GM06990 (cell line): ENCODE measurements around the gene GOLPH3.

ENCODE experiments used
- DNase-seq: peaks from one replicate; pipeline ENCODE4 v3.0.0-alpha.2; 2011; ENCODE audit not compliant: insufficient read length; ENCODE audit errors: extremely low read depth
- H3K27me3 ChIP-seq: replicated peaks from 2 replicates; pipeline ENCODE4 v1.6.0; 2011; ENCODE audit warnings: low read length; ENCODE audit not compliant: control insufficient read depth, insufficient read depth
- H3K36me3 ChIP-seq: 2 replicates; pipeline ENCODE4 v1.5.1; 2011; ENCODE audit warnings: low read length; ENCODE audit not compliant: control insufficient read depth, insufficient read depth
- H3K4me3 ChIP-seq: replicated peaks from 2 replicates; pipeline ENCODE4 v1.5.1; 2011; ENCODE audit warnings: low read depth, mild to moderate bottlenecking, control low read depth, low read length
- TF ChIP-seq, protein P1 (sequence below): IDR thresholded peaks from 2 replicates; pipeline ENCODE4 v1.5.1; 2011; ENCODE audit warnings: low read length, control low read depth, mild to moderate bottlenecking, inconsistent platforms; ENCODE audit not compliant: insufficient read depth, poor library complexity, severe bottlenecking

Gene GOLPH3

DNA sequence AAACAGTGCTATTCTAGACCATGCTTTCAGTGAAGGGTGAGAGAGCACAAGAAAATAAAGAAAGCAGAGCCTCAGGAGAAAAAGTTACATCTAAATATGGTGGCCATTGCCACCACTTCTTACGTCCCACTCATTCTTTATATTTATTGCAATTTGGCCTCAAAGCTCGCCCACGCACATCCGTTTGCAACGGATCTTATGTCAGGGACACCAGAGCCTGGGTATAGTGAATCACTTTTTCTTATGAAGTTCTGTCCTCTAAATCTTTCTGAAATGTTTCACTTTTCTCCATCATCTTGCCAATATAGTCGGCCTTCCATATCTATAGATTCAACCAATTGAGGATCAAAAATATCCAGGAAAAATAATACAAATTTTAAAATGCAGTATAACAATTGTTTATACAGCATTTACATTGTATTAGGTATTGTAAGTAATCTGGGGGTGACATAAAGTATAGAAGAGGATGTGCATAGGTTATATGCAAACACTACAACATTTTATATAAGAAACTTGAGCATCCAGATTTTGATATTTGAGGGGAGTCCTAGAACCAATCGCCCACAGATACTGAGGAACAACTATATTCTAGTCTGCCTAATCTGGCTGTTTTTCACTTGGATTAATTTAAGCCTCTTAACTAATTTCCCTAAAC is 35.2 kb downstream of the GOLPH3 start:
- DNase-seq: no peak
- H3K36me3 ChIP-seq: peaks cover 4% of the 10 kb centered on the region
- no peak overlapping the region for H3K4me3 ChIP-seq
- H3K27me3 ChIP-seq: no peaks in the 10 kb centered on the region
- TF ChIP-seq, protein P1, sequence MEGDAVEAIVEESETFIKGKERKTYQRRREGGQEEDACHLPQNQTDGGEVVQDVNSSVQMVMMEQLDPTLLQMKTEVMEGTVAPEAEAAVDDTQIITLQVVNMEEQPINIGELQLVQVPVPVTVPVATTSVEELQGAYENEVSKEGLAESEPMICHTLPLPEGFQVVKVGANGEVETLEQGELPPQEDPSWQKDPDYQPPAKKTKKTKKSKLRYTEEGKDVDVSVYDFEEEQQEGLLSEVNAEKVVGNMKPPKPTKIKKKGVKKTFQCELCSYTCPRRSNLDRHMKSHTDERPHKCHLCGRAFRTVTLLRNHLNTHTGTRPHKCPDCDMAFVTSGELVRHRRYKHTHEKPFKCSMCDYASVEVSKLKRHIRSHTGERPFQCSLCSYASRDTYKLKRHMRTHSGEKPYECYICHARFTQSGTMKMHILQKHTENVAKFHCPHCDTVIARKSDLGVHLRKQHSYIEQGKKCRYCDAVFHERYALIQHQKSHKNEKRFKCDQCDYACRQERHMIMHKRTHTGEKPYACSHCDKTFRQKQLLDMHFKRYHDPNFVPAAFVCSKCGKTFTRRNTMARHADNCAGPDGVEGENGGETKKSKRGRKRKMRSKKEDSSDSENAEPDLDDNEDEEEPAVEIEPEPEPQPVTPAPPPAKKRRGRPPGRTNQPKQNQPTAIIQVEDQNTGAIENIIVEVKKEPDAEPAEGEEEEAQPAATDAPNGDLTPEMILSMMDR: no peak

GRCh38 chr5:32136342-32136741 is 37.8 kb downstream of the GOLPH3 start:
- TF ChIP-seq, protein P1: no peak
- Histone ChIP-seq H3K36me3 (peaks cover 5% of the 10 kb centered on the region; the same call in 1 of the 2 replicates), H3K4me3 (no peak overlapping the region), H3K27me3 (no peaks in the 10 kb centered on the region)
- DNase-seq: no peak

- TF ChIP-seq, protein P1: no peak
- peaks cover 5% of the 10 kb centered on the region; the same call in 1 of the 2 replicates for H3K36me3 ChIP-seq
- no peaks in the 10 kb centered on the region for H3K27me3 ChIP-seq
- DNase-seq: no peak
- H3K4me3 ChIP-seq: no peak overlapping the region
These were observed 39.0 kb downstream of the GOLPH3 start for GRCh38 chr5:32135086-32135485.

GRCh38 chr5:32132757-32133156 is 41.4 kb downstream of the GOLPH3 start:
- TF ChIP-seq, protein P1: no peak
- Histone ChIP-seq H3K27me3 (no peaks in the 10 kb centered on the region), H3K36me3 (peaks cover 9% of the 10 kb centered on the region), H3K4me3 (no peak overlapping the region)
- DNase-seq: no peak

- TF ChIP-seq, protein P1: no peak
- Histone ChIP-seq H3K27me3 (no peaks in the 10 kb centered on the region), H3K36me3 (peaks cover 10% of the 10 kb centered on the region), H3K4me3 (no peak overlapping the region)
- DNase-seq: no peak
These were observed 42.5 kb downstream of the GOLPH3 start for GRCh38 chr5:32131604-32132003.

DNA sequence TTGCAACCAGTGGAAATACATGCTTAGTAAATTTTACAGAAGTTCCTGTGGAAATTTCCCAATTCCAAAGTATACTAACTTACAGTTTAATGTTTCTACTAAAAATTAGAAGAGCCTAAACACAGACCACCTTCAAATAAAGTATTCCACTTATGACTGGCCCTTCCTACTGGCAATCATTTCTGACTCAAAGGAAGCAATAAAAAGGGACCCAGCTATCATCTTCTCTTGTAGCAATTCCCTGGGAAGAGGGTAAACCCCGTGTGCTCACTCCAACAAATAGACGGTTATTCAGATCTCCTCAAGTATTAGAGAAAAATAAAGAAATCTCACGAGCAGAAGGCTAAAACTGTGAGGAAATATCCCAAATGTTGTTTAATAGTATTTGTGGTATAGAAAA is 43.3 kb downstream of the GOLPH3 start:
- no peak for DNase-seq
- TF ChIP-seq, protein P1: no peak
- Histone ChIP-seq H3K27me3 (no peaks in the 10 kb centered on the region), H3K4me3 (no peak overlapping the region), H3K36me3 (peaks cover 11% of the 10 kb centered on the region)
